ENCODE data around the gene RSPO4.
A peak's percentile ranks its signal among the peaks of the same experiment; 100 is the strongest.

Gene RSPO4

GRCh38 chr20:967796-968742 is 34.0 kb downstream of the RSPO4 start:
- DNase-seq (ENCODE audit: low spot score), result no peak

- DNase-seq (ENCODE audit: low spot score), result no peak
Observed at GRCh38 chr20:965956-966355, 36.2 kb downstream of the RSPO4 start.

- DNase-seq (ENCODE audit: low spot score), result no peak
Observed at GRCh38 chr20:963795-964194, 38.3 kb downstream of the RSPO4 start.

- no peak for DNase-seq (ENCODE audit: low spot score)
Observed at GRCh38 chr20:962683-963082, 39.4 kb downstream of the RSPO4 start.

- DNase-seq (ENCODE audit: low spot score), result no peak
Observed at GRCh38 chr20:962223-962622, 39.9 kb downstream of the RSPO4 start.

GRCh38 chr20:961768-962167 is 40.3 kb downstream of the RSPO4 start:
- DNase-seq (ENCODE audit: low spot score), result no peak

GRCh38 chr20:959996-960615 is 42.0 kb downstream of the RSPO4 start:
- no peak for DNase-seq (ENCODE audit: low spot score)

- no peak for DNase-seq (ENCODE audit: low spot score)
Observed at GRCh38 chr20:958936-959815, 42.9 kb downstream of the RSPO4 start.

- DNase-seq (ENCODE audit: low spot score), result no peak
Observed at GRCh38 chr20:957544-957943, 44.6 kb downstream of the RSPO4 start.

- peak; percentile 87 for DNase-seq (ENCODE audit: low spot score)
Observed at GRCh38 chr20:956330-956951, 45.7 kb downstream of the RSPO4 start.

GRCh38 chr20:955656-956055 is 46.5 kb downstream of the RSPO4 start:
- DNase-seq (ENCODE audit: low spot score), result no peak

- DNase-seq (ENCODE audit: low spot score), result no peak
Observed at GRCh38 chr20:955111-955510, 47.0 kb downstream of the RSPO4 start.

GRCh38 chr20:953742-954141 is 48.4 kb downstream of the RSPO4 start:
- no peak for DNase-seq (ENCODE audit: low spot score)

GRCh38 chr20:952196-952795 is 49.8 kb downstream of the RSPO4 start:
- DNase-seq (ENCODE audit: low spot score), result no peak

- no peak for DNase-seq (ENCODE audit: low spot score)
Observed at GRCh38 chr20:951384-952169, 50.5 kb downstream of the RSPO4 start.

GRCh38 chr20:949717-950116 is 52.4 kb downstream of the RSPO4 start:
- DNase-seq (ENCODE audit: low spot score), result no peak

- DNase-seq (ENCODE audit: low spot score), result no peak
Observed at GRCh38 chr20:946826-947225, 55.3 kb downstream of the RSPO4 start.

GRCh38 chr20:945841-946240 is 56.3 kb downstream of the RSPO4 start:
- DNase-seq (ENCODE audit: low spot score), result no peak

GRCh38 chr20:944774-945410 is 57.2 kb downstream of the RSPO4 start:
- no peak for DNase-seq (ENCODE audit: low spot score)

GRCh38 chr20:944148-944547 is 58.0 kb downstream of the RSPO4 start:
- DNase-seq (ENCODE audit: low spot score), result no peak

All from ecto neural progenitor cell (in vitro differentiated cells).